HG02884 (cell line): ENCODE data around the gene CD209.

ENCODE experiments used
- ATAC-seq: cut with Tn5 transposase; IDR thresholded peaks from one replicate; pipeline ENCODE4 v1.9.1; 2021; ENCODE audit warnings: mild to moderate bottlenecking, moderate library complexity; ENCODE audit not compliant: unreplicated experiment

CD209 gene

GRCh38 chr19:7706188-7706954, 41.0 kb downstream of the CD209 start:
- ATAC-seq: no peak

GRCh38 chr19:7705387-7706187, 41.7 kb downstream of the CD209 start:
- peak; percentile 41 for ATAC-seq

- ATAC-seq: no peak
Measured at GRCh38 chr19:7704280-7705060, 42.9 kb downstream of the CD209 start.

- no peak for ATAC-seq
Measured at GRCh38 chr19:7703332-7703731, 44.0 kb downstream of the CD209 start.

- ATAC-seq: no peak
Measured at GRCh38 chr19:7701654-7702457, 45.5 kb downstream of the CD209 start, which contains the start of gene FCER2. TSS of gene FCER2 (minus strand) at chr19:7702131. CDS start at chr19:7699760, 2,371 bp downstream.

- no peak for ATAC-seq
Measured at GRCh38 chr19:7701049-7701653, 46.2 kb downstream of the CD209 start.

- ATAC-seq: no peak
Measured at GRCh38 chr19:7699417-7700401, 47.6 kb downstream of the CD209 start.

- ATAC-seq: no peak
Measured at GRCh38 chr19:7699003-7699402, 48.3 kb downstream of the CD209 start.

GRCh38 chr19:7698583-7698982, 48.8 kb downstream of the CD209 start:
- ATAC-seq: no peak

GRCh38 chr19:7697721-7698287, 49.5 kb downstream of the CD209 start:
- no peak for ATAC-seq

GRCh38 chr19:7694499-7694898, 52.8 kb downstream of the CD209 start:
- no peak for ATAC-seq

- ATAC-seq: no peak
Measured at GRCh38 chr19:7692417-7693088, 54.8 kb downstream of the CD209 start.

- no peak for ATAC-seq
Measured at GRCh38 chr19:7691497-7691896, 55.8 kb downstream of the CD209 start.

- ATAC-seq: no peak
Measured at GRCh38 chr19:7690779-7691258, 56.5 kb downstream of the CD209 start.
